GDM1 (cell line): ENCODE measurements around the gene BBX.

Experiments used
- DNase-seq: peaks from one replicate; lab custom pipeline; 2025; lab: John Stamatoyannopoulos, UW

BBX gene

DNA sequence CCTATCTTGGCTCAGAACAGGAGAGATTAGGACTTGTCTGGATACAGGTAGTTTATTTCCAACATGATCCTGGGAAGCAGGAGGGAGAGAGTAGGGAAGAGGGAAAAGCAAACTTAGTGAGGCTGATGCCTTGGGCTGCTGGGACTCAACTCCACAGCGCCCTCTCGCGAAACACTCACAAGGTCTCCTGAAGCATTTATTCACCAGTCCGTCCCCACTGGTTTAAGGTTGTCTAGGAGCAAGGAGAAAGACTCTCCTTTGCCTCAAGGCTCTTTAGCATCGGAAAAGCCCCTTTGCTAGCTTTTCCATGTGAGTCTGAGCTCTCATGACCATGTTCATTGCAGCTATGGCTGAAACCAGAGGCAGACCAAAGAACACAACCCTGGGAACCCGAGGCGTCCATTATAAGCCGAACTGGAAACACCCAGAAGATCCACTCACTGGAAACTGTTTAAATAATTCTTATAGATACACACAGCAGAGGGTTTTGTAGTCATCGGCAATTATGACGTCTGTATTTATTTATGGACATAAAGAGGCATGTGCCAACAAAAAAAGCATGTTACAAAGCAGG, 323.6 kb downstream of the BBX start:
- no peak for DNase-seq

- DNase-seq = no peak
Measured at GRCh38 chr3:107847791-107848190, 325.0 kb downstream of the BBX start.

DNA sequence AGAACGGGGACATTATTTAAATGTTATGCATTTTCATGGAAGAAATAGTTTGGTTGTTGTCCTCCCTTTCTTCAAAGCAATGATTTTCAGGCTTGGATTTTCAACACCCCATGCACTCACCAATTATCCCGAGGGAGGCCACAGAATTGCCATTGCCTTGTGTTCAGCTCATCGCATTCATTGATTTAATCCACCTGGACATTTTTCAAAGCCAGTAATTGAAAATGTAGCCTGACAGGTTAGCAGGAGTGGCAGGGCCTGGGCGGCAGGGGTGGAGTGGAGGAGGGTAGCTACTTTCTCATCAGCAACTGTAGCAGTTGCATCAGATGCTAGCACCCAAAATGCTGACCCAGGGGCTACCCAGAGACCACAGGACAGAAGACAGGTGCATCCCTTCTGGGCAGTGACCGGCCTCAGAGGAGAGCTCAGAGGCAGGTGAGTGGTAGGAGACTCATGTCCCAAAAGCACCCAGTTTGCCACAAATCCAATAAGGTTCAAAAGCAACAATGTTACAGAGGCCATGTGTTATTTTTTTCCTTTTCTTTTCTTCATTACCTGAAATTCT, 325.7 kb downstream of the BBX start:
- no peak for DNase-seq

GRCh38 chr3:107850681-107851080, 327.9 kb downstream of the BBX start:
- no peak for DNase-seq

GRCh38 chr3:107853821-107854220, 331.1 kb downstream of the BBX start:
- DNase-seq = no peak

GRCh38 chr3:107854733-107855132, 332.0 kb downstream of the BBX start:
- DNase-seq = no peak

DNA sequence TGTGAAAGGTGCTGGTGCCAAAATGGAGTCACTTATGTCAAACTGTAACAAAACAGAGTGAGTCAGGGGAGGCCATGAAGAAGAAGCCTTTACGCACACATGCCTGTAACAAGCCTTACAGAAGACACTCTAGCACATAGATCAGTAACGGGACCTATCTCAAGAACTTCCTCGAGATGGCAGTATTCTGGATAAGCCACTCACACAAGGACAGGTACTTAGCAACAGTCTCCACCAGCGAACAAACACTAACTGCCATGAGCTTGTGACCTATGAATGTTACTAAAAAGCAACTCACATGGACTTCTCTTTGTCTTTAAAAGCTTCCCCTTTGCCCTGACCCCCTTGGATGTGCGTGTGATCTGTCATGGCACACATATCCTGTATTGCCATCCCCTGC, 332.9 kb downstream of the BBX start:
- no peak for DNase-seq

DNA sequence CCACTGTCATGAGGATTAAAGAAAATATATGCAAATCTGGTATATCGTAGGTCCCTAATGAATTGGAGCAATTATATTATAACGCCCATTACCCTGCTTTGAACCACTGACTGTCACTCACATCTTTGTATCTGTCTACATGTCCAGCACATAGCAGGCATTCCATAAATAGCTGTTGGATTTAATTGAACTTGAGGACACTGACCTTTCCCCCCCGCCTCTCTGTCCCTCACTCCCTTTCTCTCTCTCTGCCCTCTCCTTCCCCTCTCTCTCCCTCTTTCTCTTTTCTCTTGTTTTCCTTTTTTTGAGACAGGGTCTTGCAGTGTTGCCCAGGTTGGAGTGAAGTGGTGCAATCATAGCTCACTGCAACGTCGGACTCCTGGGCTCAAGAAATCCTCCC, 335.1 kb downstream of the BBX start:
- DNase-seq = no peak

GRCh38 chr3:107858876-107859275, 336.1 kb downstream of the BBX start:
- no peak for DNase-seq
